ENCODE data around the gene TIGD1. TPM values are rescaled to one million over a fixed set of nuclear protein-coding genes. Genes with fewer than 3 reads are reported as not detected.

The TIGD1 gene
- total RNA-seq, 1 donor from 2014 or later = 5.1 TPM

DNA sequence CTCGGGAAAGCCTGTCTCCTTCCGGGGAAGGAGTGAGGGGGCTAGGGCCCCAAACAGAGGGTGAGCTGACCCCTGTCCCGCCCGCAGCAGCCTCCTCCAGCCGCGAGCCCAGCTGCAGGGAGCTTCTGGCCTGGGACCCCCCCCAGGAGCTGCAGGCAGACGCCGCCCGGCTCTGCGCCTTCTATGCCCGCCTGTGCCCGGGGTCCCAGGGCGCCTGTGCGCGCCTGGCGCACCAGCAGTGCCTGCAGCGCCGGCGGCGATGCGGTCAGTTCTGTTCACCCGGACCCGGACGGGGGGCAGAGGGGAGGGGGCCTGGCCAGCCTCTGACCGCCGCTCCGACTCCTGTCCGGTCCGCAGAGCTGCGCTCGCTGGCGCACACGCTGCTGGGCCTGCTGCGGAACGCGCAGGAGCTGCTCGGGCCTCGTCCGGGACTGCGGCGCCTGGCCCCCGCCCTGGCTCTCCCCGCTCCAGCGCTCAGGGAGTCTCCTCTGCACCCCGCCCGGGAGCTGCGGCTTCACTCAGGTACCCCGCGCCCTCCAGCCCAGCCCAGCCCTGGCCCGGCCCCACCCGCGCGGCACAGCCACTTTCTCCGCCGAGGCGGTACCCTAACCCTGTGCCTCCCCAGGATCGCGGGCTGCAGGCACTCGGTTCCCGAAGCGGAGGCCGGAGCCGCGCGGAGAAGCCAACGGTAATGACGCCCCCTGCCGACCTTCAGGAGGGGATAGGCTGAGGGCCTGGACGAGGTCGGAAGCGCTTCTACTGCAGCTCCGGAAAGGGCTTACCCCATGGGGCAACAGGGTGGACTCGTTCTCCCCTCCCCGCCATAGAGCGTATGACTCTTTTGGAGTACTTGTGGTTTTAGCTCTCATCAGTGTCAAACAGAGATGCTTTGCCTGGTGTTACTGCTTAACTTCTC lies 26.4 kb downstream of the TIGD1 start:
- no peak for DNase-seq

GRCh38 chr2:232523402-232523681 lies 27.0 kb downstream of the TIGD1 start:
- DNase-seq = no peak

DNA sequence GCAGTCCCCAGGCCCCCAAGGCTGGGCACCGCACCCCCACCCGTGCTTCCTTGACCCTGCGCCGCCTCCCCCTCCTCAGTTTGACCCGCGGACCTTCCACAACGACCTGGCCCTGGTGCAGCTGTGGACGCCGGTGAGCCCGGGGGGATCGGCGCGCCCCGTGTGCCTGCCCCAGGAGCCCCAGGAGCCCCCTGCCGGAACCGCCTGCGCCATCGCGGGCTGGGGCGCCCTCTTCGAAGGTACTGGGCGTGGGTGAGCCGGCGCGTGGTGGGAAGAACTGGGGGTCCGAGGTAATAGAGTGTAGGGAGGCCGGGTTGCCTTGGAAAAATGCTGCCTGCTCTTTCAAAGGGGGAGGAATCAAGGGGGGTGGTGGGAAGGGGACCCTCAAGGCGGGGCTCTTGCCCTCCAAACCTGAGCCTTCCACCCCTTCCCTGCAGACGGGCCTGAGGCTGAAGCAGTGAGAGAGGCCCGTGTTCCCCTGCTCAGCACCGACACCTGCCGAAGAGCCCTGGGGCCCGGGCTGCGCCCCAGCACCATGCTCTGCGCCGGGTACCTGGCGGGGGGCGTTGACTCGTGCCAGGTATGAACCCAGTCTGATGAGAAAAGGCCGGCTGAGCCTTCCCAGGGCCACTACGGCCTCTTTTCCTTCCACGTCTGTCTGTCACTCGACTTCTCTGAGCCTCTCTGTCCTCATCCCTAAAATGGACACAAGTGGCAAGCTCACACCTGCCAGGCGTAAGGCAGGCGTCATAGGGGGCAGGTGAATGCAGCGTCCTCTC lies 27.5 kb downstream of the TIGD1 start:
- no peak for DNase-seq

DNA sequence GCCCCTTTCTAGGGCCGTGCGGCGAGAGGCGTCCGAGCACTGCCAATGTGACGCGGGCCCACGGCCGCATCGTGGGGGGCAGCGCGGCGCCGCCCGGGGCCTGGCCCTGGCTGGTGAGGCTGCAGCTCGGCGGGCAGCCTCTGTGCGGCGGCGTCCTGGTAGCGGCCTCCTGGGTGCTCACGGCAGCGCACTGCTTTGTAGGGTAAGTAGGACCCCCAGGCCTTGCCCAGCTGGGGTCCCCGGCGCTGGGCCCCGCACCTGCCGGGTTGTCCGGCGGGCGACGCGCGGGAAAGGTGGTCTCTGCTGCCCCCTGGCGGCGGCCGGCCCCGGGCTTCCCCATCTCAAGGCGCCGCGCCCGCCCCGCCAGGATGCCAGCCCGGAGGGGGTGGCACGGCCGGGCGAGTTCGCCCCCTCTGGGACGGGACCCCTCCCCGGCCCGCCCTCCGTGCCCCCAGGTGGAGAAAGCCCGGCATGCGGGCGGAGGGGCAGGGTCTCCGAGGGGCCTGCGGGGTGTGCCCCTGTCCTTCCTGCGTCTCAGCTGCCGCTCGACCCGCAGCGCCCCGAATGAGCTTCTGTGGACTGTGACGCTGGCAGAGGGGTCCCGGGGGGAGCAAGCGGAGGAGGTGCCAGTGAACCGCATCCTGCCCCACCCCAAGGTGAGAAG lies 28.3 kb downstream of the TIGD1 start:
- no peak for DNase-seq

DNA sequence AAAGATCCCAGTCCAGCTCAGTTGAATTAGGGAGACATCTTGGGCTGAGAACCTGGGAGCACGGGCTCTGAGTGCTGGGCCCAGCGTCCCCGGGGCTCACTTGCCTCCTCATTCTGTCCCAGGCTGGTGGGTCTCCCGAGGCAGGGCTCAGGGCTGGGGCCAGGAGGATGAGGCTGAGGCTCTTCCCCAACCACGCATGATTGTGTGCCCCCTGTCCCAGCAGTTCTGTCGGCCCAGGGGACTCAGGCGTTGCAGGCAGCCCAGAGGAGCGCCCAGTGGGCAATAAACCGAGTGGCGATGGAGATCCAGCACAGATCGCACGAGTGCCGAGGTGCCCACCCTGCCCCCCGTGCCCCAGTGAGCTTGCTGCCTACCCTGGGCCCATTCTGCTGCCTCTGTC lies 29.3 kb downstream of the TIGD1 start:
- DNase-seq = no peak

GRCh38 chr2:232520489-232520888 lies 29.9 kb downstream of the TIGD1 start:
- DNase-seq = no peak

DNA sequence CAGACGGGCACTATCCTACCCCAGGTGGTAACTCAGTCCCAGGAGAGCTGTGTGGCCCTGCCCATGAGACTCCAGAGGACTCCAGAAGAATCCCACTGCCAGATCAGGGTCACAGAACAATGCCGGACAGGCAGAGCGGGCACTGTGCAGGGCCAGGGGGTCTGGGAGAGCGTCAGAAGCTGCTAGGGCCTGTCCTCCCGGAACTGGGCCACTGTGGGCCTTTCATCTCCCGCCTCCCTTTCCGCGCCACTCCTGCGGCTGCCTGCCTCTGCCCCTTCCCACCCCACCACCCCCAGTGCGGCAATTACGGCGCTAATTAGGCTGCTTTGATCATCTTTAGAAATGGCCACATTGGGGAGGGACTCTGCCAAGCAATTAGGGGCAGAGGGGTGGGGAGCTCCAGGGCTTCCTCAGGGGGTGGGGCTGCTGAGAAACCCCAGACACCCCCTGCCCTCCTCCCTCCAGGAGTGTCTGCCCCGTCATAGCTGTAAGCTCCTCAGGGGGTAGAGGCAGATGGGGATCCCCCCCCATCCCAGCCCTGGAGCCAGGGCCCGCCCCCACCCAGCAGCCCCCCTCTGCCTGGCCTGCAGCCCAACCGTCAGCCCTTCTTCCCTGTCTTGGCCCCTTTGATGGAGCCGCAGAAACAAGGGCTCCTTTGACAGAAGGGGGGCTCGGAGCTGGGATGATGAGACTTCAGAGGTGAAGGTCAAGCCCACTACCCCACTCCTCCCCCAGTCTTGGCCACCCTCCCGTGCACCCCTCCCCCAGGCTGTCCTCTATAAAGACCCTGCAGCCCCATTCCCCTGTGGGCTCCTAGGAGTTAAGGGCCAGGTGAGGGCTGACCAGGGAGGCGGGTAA lies 30.5 kb downstream of the TIGD1 start, which contains the start of gene PRSS56:
PRSS56 (plus strand) TSS at position 808 of the 858 bp plus-strand sequence. CDS start 211 bp downstream, outside the sequence.
- DNase-seq = no peak

DNA sequence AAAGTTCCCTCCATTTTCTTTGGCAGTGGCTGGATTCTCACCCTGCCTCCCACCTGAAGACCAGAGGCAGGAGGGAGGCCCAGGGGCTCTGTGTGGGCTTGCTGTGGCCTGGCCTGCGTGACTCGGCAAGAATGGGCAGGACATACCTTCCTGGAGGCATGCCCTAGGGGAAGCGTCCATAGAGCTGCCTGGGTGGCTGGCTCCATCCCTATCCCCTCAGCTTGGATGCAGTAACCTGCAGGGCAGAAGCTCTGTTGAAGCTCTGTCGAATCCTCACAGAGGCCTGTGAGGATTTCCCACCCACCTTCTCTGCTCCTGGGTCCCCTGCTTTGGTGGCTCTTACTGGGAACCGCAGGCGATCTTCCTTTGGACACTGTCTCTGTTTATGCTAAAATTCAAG lies 31.5 kb downstream of the TIGD1 start:
- DNase-seq = no peak

GRCh38 chr2:232516551-232516950 lies 33.8 kb downstream of the TIGD1 start:
- DNase-seq = no peak

DNA sequence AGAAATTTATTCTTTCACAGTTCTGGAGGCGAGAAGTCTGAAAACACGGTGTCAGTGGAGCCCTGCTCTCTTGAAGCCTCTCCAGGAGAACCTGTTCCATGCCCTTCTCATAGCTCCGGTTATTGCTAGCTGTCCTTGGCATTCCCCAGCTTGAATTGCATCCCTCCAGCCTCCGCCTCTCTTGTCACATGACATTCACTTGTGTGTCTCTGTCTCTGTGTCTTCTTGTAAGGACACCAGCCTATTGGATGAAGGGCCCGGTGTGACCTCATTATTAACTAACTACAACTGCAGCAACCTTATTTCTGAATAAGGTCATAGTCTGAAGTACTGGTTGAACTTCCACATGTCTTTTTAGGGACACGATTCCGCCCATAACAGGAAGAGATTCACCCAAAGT lies 34.7 kb downstream of the TIGD1 start:
- DNase-seq = no peak

DNA sequence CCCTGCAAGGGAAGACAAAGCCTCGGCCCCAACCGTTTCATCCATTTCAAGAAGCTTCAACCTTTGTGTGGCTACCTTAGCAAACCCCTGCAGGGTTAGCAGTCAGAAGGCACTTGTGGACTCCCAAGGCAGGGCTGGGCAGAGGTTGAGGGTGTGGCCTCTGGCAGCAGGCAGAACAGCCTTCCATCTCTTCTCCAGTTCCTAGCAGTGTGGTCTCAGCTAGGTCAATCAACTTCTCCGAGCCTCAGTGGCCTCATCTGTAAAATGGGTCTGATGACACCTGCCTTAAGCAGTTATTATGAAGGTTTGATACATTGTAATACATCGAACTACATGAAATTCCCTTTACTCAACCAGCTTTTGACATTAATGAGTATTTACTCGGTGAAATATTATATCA lies 37.0 kb downstream of the TIGD1 start:
- DNase-seq = no peak

DNA sequence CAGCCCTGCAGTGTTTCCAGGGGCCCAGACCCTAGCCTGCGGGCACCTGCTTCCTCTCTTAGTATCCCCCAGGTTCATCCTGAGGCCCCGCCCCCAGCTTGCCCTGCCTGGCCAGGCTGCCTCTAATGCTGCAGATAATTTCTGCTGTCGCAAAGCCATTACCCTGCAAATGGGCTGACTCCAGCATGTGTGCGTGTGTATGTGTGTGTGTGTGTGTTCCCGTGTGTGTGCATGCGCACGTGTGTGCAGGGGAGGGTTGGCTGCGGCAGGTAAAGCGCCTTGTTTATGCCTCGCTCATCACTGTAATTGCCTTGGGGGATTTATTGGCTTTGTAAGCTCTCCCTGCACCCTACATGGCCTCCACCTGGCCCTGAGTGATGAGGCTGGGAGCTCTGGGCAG lies 37.8 kb downstream of the TIGD1 start:
- DNase-seq = no peak

DNA sequence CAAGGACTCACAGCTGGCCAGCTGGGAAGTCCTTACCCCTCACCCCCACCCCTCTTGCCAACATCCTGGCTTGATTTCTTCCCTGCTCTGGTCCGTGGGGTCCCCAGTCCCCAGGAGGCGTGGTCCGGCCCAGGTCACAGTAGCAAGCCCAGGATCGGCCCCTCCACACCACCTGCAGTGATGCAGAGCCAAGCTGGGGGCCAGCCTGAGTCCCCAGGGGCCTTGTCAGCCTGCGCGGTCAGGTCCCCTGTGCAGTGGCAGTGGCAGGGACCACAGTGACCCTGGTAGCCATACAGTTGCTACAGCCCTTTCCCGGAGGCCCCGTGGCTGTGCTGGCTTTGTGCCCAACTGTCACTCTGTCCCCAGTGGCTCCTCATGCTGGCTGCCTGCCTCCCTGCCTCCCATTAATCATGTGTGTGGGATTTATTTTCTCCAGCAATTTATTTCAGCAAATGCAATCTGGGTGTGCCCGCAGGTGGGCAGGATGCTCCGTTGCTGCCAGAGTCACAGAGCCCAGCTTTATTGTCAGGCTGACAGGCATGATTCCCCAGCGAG lies 38.9 kb downstream of the TIGD1 start:
- DNase-seq = no peak

- no peak for DNase-seq
Measured at GRCh38 chr2:232508251-232508650, 42.1 kb downstream of the TIGD1 start.

DNA sequence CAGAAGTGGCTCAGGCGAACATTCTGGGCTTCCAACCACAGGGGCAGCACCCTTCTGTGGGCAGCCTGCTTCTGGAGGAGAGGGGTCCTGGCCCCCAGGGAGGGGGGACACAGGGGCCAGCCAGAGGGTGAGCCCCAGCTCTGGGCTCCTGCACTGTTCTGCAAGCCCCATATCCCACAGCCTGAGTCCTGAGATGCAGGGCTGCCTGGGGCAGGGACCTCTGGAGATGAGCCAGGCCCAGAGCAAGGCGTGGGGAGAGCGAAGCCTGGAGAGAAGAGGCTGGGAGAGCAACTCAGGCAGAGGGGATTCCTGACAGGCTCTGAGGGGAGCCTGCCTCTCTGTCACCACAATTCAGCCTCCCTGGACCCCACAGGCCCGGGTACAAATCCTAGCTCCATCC lies 43.6 kb downstream of the TIGD1 start:
- DNase-seq = no peak

- DNase-seq = no peak
Measured at GRCh38 chr2:232505856-232506255, 44.5 kb downstream of the TIGD1 start.

DNA sequence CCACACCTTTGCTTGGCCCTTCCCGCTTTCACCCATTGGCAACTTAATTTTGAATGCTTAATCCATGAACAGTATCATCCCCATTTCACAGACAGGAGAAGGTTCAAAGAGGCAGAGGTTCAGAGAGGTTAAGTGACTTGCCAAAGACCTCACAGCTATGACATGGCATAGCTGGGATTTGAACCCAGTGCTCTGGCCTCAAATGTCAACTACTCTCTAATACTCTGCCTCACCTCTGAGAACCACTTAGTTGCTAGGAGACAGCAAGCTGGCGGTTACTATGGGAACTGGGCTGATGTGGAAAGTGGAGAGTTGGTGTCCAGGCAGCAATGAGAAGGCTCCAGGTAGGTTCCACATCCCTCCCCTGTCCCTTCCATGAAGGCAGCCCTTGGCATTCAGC lies 45.9 kb downstream of the TIGD1 start:
- no peak for DNase-seq

DNA sequence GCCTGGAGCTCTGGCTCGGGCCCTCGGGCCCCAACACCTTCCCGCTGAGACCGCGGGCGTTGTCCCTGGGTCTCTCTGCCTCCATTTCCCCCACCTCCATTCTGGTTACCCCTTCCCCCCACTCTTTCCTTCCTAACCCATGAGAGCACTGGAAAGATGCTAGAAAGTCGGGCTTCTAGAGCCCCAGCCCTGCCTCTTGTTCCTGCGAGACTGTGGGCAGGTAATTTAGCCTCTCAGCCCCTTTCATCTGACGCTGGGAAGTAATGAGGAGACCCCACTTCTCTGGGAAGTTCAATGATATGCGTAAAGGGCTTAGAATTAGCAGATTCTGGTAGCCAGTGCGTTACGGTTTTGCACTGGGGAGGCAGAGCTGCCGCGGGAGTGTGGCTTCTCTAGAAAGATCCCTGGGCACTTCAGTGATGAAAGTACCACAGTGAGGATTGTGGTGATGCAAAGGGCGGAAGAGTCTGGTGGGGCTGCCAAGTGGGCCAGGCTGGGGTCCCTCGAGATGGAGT lies 46.5 kb downstream of the TIGD1 start:
- DNase-seq = no peak

DNA sequence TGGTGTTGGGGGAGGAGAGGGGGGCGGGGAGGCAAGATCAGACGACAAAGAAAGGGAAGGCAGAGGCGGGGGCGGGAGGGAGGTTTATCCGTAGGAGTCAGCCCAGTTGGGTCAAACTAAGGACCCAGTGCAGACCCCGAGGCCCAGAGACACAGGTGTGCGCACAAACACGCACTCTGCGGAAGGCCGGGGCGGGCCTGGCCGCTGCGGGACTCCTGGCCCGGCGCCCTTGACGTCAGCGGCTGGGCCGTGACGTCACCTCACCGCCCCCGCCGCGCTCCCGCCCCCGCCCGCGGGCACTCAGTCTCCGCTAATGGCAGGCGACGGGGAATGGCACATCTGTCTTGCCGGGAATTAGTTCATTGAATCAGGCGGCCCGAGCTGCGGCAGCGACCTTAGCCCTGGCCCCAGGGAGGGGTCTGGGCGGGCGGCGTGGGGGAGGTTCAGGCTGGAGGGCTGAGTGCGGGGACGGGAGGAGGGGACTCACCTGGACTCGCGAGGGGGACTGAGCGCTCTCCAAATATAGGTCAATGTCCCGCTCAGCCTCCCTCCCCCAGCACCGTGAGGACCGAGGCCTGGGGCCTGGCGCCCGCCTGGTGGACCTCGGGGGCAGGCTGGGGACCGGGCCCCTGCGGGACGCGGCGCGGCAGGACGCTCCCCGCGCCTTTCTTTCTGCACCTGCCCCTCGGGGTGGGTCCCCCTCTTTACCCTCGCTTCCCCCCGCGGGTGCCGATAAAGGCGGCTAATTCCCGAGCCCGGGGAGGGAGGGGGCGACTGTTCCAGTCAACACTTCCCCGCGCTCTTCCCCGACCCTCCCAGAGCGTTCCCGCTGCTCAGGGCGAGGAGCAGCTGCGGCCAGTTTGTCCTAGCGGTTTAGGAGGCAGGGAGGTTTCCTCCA lies 47.2 kb downstream of the TIGD1 start:
- no peak for DNase-seq

- no peak for DNase-seq
Measured at GRCh38 chr2:232502511-232502910, 47.8 kb downstream of the TIGD1 start.
